Measurements from ENCODE around the gene HSPA12B. TPM values are rescaled to one million over a fixed set of nuclear protein-coding genes. Genes with fewer than 3 reads are reported as not detected.

Gene HSPA12B
- total and polyA plus RNA-seq, 2 of the 13 experiments (the other 11 are each of a cell fraction or from before 2014, with no cell fraction given): 0.01 TPM; not detected in 1

DNA sequence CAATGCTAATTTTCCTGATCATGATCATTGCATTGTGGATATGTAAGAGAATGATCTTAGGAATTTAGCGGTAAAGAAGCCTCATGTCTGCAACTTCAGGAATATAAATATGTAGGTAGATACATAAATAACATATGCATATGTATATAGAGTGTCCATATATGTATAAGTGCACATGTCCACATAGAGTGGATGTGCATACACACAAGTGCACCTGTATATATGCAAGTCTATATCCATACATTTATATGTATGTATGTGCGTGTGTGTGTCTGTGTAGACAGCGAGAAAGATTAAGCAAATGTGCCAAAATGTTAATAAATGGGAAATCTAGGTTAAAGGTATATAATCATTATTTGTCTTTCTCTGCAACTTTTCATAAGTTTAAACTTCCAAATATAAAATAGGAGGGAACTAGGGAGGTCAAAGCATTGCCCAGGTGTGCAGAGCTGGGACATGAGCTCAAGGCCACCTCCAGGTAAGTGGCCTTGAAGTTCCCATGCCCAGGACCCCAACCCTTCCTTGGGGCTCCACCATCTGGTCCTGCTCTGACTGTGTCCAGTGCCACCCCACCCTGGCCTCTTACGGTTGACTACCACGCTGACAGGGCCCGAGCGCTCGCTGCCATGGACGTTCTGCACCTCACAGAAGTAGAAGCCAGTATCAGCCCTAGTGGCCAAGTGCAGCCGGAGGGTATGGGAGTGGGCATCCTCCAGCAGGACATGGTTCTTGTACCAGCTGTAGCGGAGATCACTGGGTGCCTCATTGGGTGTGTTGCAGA, 29.7 kb upstream of the HSPA12B start:
- in situ Hi-C loops (cut with HindIII; ENCODE audit: extremely low pct_ligation_motif_present, low pct_unique_long_range_greater_than_20kb): no loop called here
- peaks cover 25 to 48% of the 10 kb centered on the region in 2 experiments for H3K27me3 ChIP-seq (ENCODE audit: control insufficient read depth in 1 of 2, insufficient read depth in 2 of 2, low read length in 2 of 2)
- no peaks in the 10 kb centered on the region for H3K36me3 ChIP-seq (replicated peaks in 1 of 2; ENCODE audit: control insufficient read depth in 1 of 2, insufficient read depth in 2 of 2, low read length in 2 of 2)
- no peak overlapping the region for H3K4me3 ChIP-seq (replicated peaks in 1 of 3; ENCODE audit: insufficient read depth in 1 of 3, low read depth in 2 of 3, low read length in 3 of 3)
- H2AFZ ChIP-seq (ENCODE audit: low read length): no peak overlapping the region
- no peak for DNase-seq (ENCODE audit: low spot score)
- no peak for FAIRE-seq
- ChIA-PET POLR2A (no interaction called here), CTCF (ENCODE audit: low intra/inter-chr PET ratio, low total read pairs) (no interaction called here)
- no TSS peak for BruUV-seq (replicated peaks)
- H3K4me2 ChIP-seq (ENCODE audit: low read depth, low read length): no peak overlapping the region
- ATAC-seq: no peak; the same call in 2 of the 3 replicates
- no peak overlapping the region for H3K9ac ChIP-seq (ENCODE audit: insufficient read depth, low read depth, low read length)
- H3K27ac ChIP-seq (ENCODE audit: extremely low read length, insufficient read depth, low read length): no peak overlapping the region
- TF ChIP-seq PLSCR1 (CRISPR knock-in tag; IDR thresholded peaks at IDR 0.05; ENCODE audit: borderline replicate concordance) (no peak), ZNF292 (CRISPR knock-in tag; IDR thresholded peaks at IDR 0.05; ENCODE audit: borderline replicate concordance, low read depth) (no peak), ZNF709 (CRISPR knock-in tag; IDR thresholded peaks at IDR 0.05) (no peak), ZNF7 (CRISPR knock-in tag; IDR thresholded peaks at IDR 0.05) (no peak), ZNF775 (CRISPR knock-in tag; IDR thresholded peaks at IDR 0.05; ENCODE audit: borderline replicate concordance) (no peak), GABPA (IDR thresholded peaks at IDR 0.05; ENCODE audit: low read depth, low read length) (no peak), GABPA (CRISPR knock-in tag; IDR thresholded peaks at IDR 0.05; ENCODE audit: low read depth) (no peak), IKZF1 (IDR thresholded peaks at IDR 0.05) (no peak)
- TF ChIP-seq, protein P1, sequence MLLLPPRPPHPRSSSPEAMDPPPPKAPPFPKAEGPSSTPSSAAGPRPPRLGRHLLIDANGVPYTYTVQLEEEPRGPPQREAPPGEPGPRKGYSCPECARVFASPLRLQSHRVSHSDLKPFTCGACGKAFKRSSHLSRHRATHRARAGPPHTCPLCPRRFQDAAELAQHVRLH (CRISPR knock-in tag; IDR thresholded peaks at IDR 0.05; ENCODE audit: borderline replicate concordance, low read depth): no peak
- H4K20me1 ChIP-seq (ENCODE audit: insufficient read depth, low read length): no peaks in the 10 kb centered on the region
- 50% methylated on average over 11 of the region's 11 CpGs for WGBS (ENCODE audit: low lambda C conversion rate)
- H3K4me1 ChIP-seq (ENCODE audit: insufficient read depth, low read length): peaks cover 15% of the 10 kb centered on the region
- no peaks in the 10 kb centered on the region for H3K9me3 ChIP-seq (ENCODE audit: low read length)
- no peaks in the 10 kb centered on the region for H3K79me2 ChIP-seq (ENCODE audit: insufficient read depth, low read length)
- intact Hi-C loops (cut with micrococcal nuclease; ENCODE audit: unreplicated experiment): no loop called here

Measured in HepG2 (cell line).